Adrenal gland (tissue), 5 donors: ENCODE data around the gene IL1RAPL2.

ENCODE experiments used
- CTCF ChIP-seq, 6 experiments: fragments of 450-650 bp in 4 of 6; fragments of 200-600 bp in 2 of 6; sonication (generic) in 1 of 6; IDR thresholded peaks; 1 replicate in 5 of 6; 2 replicates in 1 of 6; pipeline versions ENCODE4 v1.5.1 to v1.8.0; 2016 to 2021; ENCODE audit warnings: antibody characterized with exemption in 6 of 6, mild to moderate bottlenecking in 2 of 6, moderate library complexity in 1 of 6
- POLR2A ChIP-seq, 2 donors: fragments of 450-650 bp; IDR thresholded peaks; one replicate each; pipeline ENCODE4 v1.6.1; 2017; ENCODE audit warnings: antibody characterized with exemption in 2 of 2, mild to moderate bottlenecking in 2 of 2, moderate library complexity in 1 of 2
- donor health status: DM: no; HTN: no; CAD: no.

DNA sequence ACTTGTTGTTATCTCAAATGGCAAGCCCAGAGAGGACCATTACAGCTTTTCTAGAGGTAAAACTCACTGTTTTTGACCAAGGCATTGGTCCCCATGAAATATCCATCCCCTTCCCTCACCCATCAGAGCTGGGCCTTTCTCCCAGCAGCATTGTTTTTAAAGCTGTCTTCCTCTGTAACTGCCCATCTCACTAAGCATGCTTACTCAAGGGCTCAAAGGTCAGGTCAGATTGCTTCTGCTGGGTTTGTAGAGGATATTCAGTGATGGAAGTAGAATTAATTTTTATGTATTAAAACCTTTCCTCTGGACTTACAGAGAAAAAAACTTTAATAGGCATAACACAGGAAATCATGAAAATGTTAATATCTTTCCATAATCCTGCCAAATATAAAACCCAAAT is 643.4 kb downstream of the IL1RAPL2 start:
- TF ChIP-seq CTCF (IDR thresholded peaks at IDR 0.05) (no peak), POLR2A (IDR thresholded peaks at IDR 0.05) (no peak)
